Stimulated activated CD4-positive, alpha-beta T cell treated with anti-CD3 and anti-CD28 coated beads, Interleukin-2, amount 100 ng/mL, for 48 hours (primary cell): ENCODE results near the gene P2RX6.

Source experiments
- DNase-seq, 2 donors: peaks; one replicate each; pipeline ENCODE4 v3.0.0-alpha.2; 2020

Gene P2RX6

GRCh38 chr22:21015466-21016006, 571 bp downstream of the P2RX6 start:
- no peak for DNase-seq

GRCh38 chr22:21016644-21017420, 1.9 kb downstream of the P2RX6 start:
- DNase-seq, result no peak

GRCh38 chr22:21018314-21018713, 3.3 kb downstream of the P2RX6 start:
- DNase-seq, result no peak

- DNase-seq, result no peak
Observed at GRCh38 chr22:21020802-21021429, 6.0 kb downstream of the P2RX6 start.

GRCh38 chr22:21022507-21022906, 7.5 kb downstream of the P2RX6 start:
- no peak for DNase-seq

GRCh38 chr22:21022955-21023614, 8.1 kb downstream of the P2RX6 start:
- DNase-seq, result no peak

- no peak for DNase-seq
Observed at GRCh38 chr22:21025266-21025665, 10.3 kb downstream of the P2RX6 start.

GRCh38 chr22:21025763-21026755, 11.1 kb downstream of the P2RX6 start:
- DNase-seq, result no peak

- no peak for DNase-seq
Observed at GRCh38 chr22:21026783-21027692, 12.1 kb downstream of the P2RX6 start.

GRCh38 chr22:21028277-21029251, 13.6 kb downstream of the P2RX6 start:
- DNase-seq, result no peak

- DNase-seq, result no peak
Observed at GRCh38 chr22:21029486-21030025, 14.6 kb downstream of the P2RX6 start.

GRCh38 chr22:21030032-21030431, 15.1 kb downstream of the P2RX6 start:
- no peak for DNase-seq

GRCh38 chr22:21030621-21031544, 15.9 kb downstream of the P2RX6 start:
- DNase-seq, result no peak

- DNase-seq, result no peak
Observed at GRCh38 chr22:21031545-21032036, 16.6 kb downstream of the P2RX6 start.

GRCh38 chr22:21032037-21032867, 17.3 kb downstream of the P2RX6 start, which contains the start of gene SLC7A4:
Gene SLC7A4, minus strand, starts transcription at chr22:21032561. Its CDS starts 749 bp downstream, at chr22:21031812.
- no peak for DNase-seq

GRCh38 chr22:21032868-21033688, 18.1 kb downstream of the P2RX6 start:
- no peak for DNase-seq
